Retinal pigment epithelial cell (primary cell): ENCODE data around the gene RAB3C.

Experiments
- DNase-seq: peaks from one replicate; pipeline ENCODE4 v3.0.0-alpha.2; 2010; ENCODE audit warnings: low read depth
- H3K4me3 ChIP-seq: 2 replicates; pipeline ENCODE4 v1.5.1; 2011; ENCODE audit warnings: mild to moderate bottlenecking, low read length, control low read depth, moderate library complexity
- TF ChIP-seq, protein P1 (sequence below): conservative IDR thresholded peaks from 2 replicates; pipeline ENCODE4 v1.5.1; 2011; ENCODE audit warnings: low read depth, low read length, control low read depth, inconsistent platforms

RAB3C gene

DNA sequence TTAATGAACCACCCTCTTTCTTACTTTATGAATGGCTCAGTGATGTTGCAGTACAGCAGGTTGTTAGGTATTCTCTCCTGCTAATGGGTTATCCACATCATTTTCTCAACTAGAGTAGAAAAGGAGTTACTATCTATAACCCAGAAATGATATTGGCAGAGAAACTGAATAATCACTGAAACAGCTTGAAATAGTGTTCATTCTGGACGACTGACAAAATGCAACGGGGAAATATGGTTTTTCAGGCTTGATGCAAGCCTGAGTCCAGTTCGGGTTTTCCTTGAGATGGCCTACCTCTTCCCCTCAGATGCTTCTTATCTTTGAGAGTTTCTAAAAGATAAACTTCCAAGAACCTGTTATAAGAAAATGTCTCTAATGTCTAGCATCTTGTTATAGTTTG, 187.3 kb downstream of the RAB3C start:
- no peak overlapping the region for H3K4me3 ChIP-seq
- no peak for DNase-seq
- TF ChIP-seq, protein P1, sequence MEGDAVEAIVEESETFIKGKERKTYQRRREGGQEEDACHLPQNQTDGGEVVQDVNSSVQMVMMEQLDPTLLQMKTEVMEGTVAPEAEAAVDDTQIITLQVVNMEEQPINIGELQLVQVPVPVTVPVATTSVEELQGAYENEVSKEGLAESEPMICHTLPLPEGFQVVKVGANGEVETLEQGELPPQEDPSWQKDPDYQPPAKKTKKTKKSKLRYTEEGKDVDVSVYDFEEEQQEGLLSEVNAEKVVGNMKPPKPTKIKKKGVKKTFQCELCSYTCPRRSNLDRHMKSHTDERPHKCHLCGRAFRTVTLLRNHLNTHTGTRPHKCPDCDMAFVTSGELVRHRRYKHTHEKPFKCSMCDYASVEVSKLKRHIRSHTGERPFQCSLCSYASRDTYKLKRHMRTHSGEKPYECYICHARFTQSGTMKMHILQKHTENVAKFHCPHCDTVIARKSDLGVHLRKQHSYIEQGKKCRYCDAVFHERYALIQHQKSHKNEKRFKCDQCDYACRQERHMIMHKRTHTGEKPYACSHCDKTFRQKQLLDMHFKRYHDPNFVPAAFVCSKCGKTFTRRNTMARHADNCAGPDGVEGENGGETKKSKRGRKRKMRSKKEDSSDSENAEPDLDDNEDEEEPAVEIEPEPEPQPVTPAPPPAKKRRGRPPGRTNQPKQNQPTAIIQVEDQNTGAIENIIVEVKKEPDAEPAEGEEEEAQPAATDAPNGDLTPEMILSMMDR = no peak

GRCh38 chr5:58771796-58772195, 188.9 kb downstream of the RAB3C start:
- TF ChIP-seq, protein P1 = no peak
- H3K4me3 ChIP-seq = no peak overlapping the region
- no peak for DNase-seq

DNA sequence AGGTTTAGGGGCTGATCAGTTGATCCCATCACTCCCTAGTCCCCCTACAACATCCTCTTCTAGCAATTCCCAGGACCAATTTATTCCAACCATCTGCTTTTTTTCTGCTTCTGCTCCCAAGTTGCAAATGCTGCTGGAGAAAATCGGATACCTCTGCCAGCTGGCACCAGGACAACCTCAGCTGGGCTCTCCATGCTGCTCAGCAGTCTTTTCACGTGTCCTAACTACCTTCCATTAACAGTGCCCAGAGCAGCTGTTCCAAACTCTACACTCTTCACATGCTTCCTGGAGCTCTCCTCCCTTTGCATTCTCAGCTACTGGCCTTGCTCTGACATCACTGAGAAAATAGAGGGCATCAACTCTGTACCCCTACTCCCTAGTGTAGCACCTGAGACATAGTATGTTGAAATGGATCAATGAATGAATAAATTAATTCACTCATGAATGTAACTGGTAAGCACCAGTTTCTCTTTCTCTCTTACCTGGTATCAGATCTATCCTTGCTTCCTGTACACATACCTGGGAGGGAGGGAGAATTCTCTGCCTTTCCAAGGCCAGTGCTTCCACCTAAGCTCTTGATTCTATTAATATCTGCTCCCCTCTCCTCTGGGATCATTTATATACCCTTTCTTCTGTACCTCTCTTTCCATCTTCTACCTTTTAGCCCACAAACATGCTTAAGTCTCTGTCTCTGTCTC, 191.0 kb downstream of the RAB3C start:
- TF ChIP-seq, protein P1 = no peak
- no peak overlapping the region for H3K4me3 ChIP-seq
- peak; percentile 15 for DNase-seq

DNA sequence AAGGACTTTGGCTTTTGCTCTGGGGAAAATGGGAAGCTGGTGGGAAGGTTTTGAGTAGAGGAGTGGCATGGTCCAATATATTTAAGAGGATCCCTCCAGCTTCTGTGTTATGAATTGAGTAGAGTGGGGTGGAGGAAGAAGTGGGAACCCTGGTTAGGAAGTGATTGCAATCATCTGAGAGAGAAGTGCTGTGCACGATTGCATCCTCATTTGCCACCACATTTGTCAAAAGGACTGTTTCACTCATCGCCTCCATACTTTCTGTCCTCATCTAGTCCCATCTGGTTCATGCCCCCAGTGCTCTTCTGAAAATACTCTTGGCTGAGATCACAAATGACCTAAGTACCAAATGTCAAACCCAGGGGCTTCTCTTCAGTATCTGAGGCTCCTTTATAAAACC, 192.1 kb downstream of the RAB3C start:
- H3K4me3 ChIP-seq = no peak overlapping the region
- TF ChIP-seq, protein P1 = no peak
- no peak for DNase-seq

DNA sequence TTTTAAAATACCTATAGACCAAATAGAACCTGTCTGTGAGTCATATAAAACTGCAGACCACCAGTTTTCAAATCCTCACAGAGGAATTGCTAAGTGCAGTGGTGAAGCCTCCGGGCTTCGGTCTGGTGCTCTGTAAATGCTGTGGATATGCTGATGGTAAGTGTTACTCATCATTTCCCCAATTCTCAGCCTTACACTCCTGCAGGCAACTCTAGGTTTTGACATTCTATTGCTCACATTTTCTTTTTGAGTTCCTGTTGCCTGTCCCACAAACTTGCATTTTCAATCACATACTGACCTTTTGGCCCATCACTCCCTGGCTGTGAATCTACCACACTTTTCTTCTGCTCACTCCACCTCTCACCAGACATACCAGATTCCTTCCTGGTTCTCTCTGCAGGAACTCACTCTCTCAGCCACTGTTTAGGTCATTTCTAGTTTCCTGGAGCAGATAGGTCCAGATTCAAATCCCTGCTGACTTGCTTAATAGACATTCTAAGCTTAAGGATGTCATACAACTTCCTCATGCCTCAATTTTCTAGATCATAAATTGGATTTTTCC, 192.9 kb downstream of the RAB3C start:
- no peak for DNase-seq

DNA sequence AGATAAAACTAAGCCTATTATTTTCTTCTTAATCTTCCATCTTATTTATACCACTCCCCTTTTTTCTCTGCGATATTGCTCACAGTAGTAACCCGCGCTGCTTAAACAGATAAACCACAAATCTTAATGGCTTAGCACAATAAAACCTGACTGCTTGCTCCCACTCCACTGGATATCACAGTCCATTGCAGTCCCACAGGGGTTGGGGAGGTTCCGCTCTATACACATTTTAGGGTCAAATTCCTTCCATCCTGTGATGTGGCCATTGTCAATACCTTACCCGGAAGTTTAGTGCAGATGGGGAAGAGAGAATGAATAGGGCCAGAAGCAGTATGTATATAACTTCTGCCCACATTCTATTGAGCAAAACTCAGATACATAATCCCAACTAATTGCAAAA, 193.7 kb downstream of the RAB3C start:
- H3K4me3 ChIP-seq = no peak overlapping the region
- TF ChIP-seq, protein P1 = no peak
- DNase-seq = no peak

More for the DNA sequence above, 192.9 kb downstream of the RAB3C start:
- no peak overlapping the region for H3K4me3 ChIP-seq
- TF ChIP-seq, protein P1 = no peak

DNA sequence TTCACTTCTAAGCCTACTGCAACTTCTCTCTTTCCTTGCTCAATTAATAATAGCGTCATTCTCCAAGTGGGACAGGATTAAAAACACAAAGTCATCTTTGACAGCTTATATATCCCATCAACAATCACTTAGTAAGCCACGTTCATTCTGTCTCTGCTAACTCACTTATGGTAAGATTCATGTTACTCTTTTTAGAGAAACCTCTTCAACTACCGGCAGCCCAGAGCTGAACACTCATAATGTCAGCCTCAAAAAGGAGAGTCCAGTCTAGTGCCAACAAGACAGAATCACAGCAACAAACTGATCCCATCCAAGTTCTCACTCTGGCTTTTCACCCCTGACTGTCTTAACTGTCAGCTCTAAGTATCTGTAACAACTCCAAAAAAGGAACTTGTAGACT, 196.0 kb downstream of the RAB3C start:
- no peak for DNase-seq
- H3K4me3 ChIP-seq = no peak overlapping the region
- TF ChIP-seq, protein P1 = no peak
